T-helper 1 cell treated with Interleukin-12 subunit alpha and Interleukin-12 subunit beta and Interleukin-4 antibody, amounts not matched to agents 30 μg/mL and 1 μg/mL, for 36 hours (primary cell): ENCODE results near the gene FER.
"Not testable (repeated sequence)": the region's sequence is repeated elsewhere in the genome, so short reads cannot be mapped to it uniquely, and the experiment has no call there.

Experiments used
- H3K27ac Mint-ChIP-seq: one replicate; pipeline ENCODE4 v1.8.0; 2021; ENCODE audit warnings: mild to moderate bottlenecking, mixed read lengths
- H3K27me3 Mint-ChIP-seq: one replicate; pipeline ENCODE4 v1.8.0; 2021; ENCODE audit warnings: low read depth, mixed read lengths
- H3K36me3 Mint-ChIP-seq: one replicate; pipeline ENCODE4 v1.8.0; 2021; ENCODE audit warnings: low read depth, mixed read lengths
- H3K4me1 Mint-ChIP-seq: one replicate; pipeline ENCODE4 v1.8.0; 2021; ENCODE audit warnings: low read depth, mixed read lengths
- H3K4me3 Mint-ChIP-seq: one replicate; pipeline ENCODE4 v1.8.0; 2021; ENCODE audit warnings: mild to moderate bottlenecking, moderate library complexity, mixed read lengths
- H3K9me3 Mint-ChIP-seq: one replicate; pipeline ENCODE4 v1.8.0; 2021; ENCODE audit warnings: mixed read lengths

Gene FER

DNA sequence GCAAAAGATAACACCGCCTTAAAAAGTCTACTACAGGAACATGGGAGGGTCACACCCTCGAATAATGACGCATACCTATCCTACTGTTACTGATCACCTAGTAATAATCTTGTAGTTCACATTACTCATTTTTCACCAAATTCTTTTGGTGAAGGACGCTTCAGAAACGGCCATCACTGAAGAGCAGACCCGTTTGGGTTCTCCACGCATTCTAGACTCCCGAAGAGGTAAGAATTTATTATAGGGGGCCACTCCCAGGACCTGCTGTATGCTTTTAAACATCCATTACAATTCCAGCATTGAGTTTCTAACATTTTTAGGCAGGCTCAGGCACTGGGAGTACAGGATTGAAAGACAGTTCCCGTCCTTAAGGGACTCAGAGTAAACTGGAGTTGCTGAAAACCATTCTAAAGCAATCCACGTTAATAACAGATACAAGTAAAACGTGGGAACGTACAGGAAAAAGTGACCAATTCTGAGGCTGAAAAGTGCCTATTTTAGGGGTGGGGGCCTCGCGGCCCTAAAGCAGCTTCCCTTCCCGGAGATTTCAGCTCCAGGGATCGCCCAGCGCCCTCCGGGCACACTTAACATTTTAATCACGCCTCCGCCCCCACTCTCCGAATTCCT is at the start of gene FER:
Gene FER (plus strand): TSS at position 124 of the 627 bp plus-strand sequence. CDS start 50,286 bp downstream, outside the sequence.
- Mint-ChIP-seq H3K27ac (peak within 1 kb of the TSS; percentile 73), H3K9me3 (no peaks in the 10 kb centered on the region), H3K27me3 (peaks cover 62% of the 10 kb centered on the region), H3K4me1 (peaks cover 8% of the 10 kb centered on the region), H3K36me3 (peaks cover 5% of the 10 kb centered on the region), H3K4me3 (peak within 1 kb of the TSS; percentile 96)

DNA sequence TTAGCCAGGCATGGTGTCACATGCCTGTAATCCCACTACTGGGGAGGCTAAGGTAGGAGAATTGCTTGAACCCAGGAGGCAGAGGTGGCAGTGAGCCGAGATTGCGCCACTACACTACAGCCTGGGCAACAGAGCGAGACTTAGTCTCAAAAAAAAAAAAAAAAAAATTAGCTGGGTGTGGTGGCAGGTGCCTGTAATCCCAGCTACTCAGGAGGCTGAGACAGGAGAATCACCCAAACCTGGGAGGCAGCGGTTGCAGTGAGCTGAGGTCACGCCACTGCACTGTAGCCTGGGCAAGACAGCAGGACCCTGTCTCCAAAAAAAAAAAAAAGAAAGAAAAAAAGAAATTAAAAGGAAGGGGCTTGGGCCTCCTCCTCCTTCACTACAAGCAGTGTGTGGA is 47.3 kb upstream of the FER start:
- H3K27me3 Mint-ChIP-seq, H3K9me3 Mint-ChIP-seq, H3K27ac Mint-ChIP-seq, H3K4me1 Mint-ChIP-seq, H3K4me3 Mint-ChIP-seq, H3K36me3 Mint-ChIP-seq: not testable (repeated sequence)

DNA sequence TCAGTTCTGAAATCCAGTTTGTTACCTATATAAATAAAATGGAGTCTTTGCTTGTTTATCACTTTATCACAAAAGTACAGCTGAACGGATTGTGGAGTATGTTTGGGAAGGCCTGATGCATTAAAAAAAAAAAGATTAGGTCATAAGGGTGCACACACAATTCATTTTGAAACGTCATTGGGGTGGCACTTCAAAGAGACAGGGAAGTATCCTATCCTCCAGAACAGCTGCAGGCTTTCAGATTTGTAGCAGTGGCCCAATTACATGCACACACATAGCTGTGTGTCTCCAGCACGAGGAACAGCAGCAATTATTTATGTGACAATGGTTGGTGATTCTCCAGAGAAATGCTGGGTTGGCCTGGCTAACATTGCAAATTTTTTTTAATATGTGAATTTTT is 46.8 kb upstream of the FER start:
- Mint-ChIP-seq H3K4me1 (no peaks in the 10 kb centered on the region), H3K27ac (no peak overlapping the region), H3K27me3 (peaks cover 9% of the 10 kb centered on the region), H3K36me3 (no peaks in the 10 kb centered on the region), H3K9me3 (no peaks in the 10 kb centered on the region), H3K4me3 (no peak overlapping the region)

DNA sequence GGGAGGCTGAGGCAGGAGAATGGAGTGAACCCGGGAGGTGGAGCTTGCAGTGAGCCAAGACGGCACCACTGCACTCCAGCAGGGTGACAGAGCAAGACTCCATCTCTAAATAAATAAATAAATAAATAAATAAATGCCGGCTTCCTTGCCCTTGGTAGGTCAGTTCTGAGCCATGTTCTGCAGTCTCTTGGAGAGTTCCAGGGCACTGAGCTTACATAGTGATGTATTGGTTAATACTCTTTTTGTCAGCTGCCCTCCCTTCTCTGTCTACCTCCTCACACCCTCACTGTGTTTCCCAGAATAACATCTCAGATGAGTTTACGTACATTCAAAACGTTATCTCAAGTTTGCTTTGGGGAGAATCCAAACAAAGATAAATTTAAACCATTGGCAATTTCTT is 45.2 kb upstream of the FER start:
- H3K4me3 Mint-ChIP-seq, result no peak overlapping the region
- H3K27ac Mint-ChIP-seq, result no peak overlapping the region
- peaks cover 2% of the 10 kb centered on the region for H3K27me3 Mint-ChIP-seq
- no peaks in the 10 kb centered on the region for H3K4me1 Mint-ChIP-seq
- no peaks in the 10 kb centered on the region for H3K36me3 Mint-ChIP-seq
- no peaks in the 10 kb centered on the region for H3K9me3 Mint-ChIP-seq

DNA sequence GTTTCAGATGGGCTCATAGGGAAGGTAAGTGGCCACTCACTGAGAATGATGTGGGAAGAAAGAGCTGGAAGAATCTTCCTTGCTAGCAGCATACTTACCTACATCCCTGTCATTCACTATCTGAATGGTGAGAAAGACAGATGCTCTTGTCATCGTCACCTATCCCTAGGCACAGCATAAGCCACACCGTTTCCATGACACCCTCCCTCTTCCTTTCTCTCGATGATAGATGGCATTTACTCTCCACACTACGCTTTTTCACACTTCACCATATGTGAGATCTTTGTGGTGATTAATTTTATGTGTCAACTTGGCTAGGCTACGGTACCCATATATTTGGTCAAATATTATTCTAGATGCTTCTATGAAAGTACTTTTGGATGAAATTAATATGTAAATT is 44.4 kb upstream of the FER start:
- Mint-ChIP-seq H3K4me1 (no peaks in the 10 kb centered on the region), H3K27me3 (no peaks in the 10 kb centered on the region), H3K36me3 (no peaks in the 10 kb centered on the region), H3K4me3 (no peak overlapping the region), H3K9me3 (no peaks in the 10 kb centered on the region), H3K27ac (no peak overlapping the region)

DNA sequence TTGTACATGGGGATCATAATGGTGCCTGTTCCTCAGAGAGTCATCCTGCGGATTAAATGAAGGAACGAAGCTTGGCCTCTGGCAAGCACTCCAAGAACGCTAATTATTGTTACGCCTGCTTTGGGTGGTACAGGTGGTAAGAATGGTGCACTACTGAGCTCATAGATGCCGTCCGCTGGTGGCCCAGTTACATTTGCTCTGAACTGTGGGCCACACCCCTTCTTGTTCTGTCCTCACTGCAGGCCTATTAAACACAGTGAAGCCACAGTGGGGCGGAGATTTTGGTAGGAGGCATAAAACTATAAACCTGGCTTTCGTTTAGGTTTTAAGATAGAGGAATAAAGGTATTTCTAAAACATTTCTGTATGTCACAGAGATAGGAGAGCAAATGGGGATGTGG is 40.6 kb upstream of the FER start:
- Mint-ChIP-seq H3K27me3 (peaks cover 7% of the 10 kb centered on the region), H3K9me3 (no peaks in the 10 kb centered on the region), H3K27ac (no peak overlapping the region), H3K36me3 (no peaks in the 10 kb centered on the region), H3K4me3 (no peak overlapping the region), H3K4me1 (no peaks in the 10 kb centered on the region)

DNA sequence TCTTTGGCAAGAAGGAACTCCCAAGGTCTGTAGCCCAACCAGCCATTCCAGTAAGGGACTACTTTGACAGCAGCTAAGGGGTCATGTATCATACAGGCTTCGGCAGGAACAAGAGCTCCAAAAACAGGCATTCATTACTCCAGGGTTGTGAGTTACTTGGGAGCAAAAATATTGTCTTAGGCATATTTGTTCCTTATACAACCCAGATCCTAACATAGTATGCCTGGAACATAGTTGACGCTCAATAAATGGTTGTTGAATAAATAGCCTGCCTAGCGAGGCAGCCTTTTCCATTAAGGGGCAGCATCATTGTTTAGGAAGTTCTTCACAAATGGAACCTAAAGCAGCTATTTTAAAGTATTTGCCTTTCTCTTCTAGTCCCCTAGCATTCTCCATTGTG is 35.8 kb upstream of the FER start:
- no peaks in the 10 kb centered on the region for H3K36me3 Mint-ChIP-seq

DNA sequence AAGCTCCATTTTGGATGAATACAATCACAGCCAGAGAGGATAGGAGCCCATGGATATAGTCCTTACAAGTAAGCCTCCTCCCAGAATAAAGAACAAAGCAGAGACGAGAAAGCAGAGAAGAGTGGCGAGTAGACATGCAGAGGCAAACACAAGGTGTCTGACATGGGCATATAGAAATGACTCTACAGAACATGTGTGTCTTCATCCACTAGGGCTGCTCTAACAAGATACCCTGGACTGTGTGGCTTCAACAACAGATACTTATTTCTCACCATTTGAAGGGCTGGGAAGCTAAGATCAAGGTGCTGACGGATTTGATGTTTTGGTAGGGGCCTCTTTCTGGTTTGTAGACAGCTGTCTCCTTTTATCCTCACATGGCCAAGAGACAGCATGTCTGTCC is 32.3 kb upstream of the FER start:
- H3K36me3 Mint-ChIP-seq, result no peaks in the 10 kb centered on the region
- H3K4me1 Mint-ChIP-seq, result peaks cover 2% of the 10 kb centered on the region
- no peak overlapping the region for H3K27ac Mint-ChIP-seq
- no peak overlapping the region for H3K4me3 Mint-ChIP-seq
- H3K9me3 Mint-ChIP-seq, result no peaks in the 10 kb centered on the region
- peaks cover 36% of the 10 kb centered on the region for H3K27me3 Mint-ChIP-seq

More for the DNA sequence above, 35.8 kb upstream of the FER start:
- peaks cover 26% of the 10 kb centered on the region for H3K27me3 Mint-ChIP-seq
- no peak overlapping the region for H3K27ac Mint-ChIP-seq
- no peaks in the 10 kb centered on the region for H3K9me3 Mint-ChIP-seq
- H3K4me3 Mint-ChIP-seq, result no peak overlapping the region
- no peaks in the 10 kb centered on the region for H3K4me1 Mint-ChIP-seq

GRCh38 chr5:108720391-108720790 is 27.3 kb upstream of the FER start:
- Mint-ChIP-seq H3K27ac (no peak overlapping the region), H3K36me3 (no peaks in the 10 kb centered on the region), H3K4me3 (no peak overlapping the region), H3K4me1 (peaks cover 2% of the 10 kb centered on the region), H3K9me3 (no peaks in the 10 kb centered on the region), H3K27me3 (peaks cover 44% of the 10 kb centered on the region)

DNA sequence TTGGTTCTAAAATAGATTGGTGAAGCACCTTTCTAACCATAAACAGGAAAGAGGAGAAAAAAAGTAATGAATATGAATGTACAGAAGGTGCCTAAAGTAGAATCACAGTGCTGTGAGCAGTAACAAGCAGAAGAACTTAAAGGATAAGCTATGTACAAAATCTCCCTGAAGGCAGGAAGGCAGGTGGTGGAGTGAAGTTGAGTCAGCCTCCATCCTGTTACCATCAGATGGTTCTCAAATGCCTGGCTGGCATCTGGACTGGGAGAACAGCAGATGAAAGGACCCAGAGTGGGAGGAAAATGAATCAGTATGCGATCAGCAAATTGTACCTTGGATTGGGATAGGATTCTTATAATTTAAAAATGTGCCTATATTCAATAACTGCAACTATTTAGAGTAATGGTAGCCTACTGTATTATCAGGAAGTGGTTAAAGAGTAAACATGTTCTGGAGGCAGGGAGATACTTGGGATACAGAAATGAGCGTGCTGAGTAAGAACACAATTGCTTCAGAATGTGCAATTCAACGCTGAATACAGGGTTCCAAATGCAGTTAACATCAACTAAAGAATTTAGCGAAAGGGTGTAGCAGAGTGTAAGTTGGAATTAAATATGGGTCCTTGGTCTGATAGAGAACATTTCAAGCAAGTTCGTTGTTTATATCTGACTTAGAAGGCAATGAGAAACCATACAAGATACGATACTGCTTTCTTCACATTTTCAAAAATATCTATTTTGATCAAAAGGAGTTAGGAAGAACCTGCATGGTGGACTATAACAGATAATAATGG is 21.1 kb upstream of the FER start:
- Mint-ChIP-seq H3K9me3 (no peaks in the 10 kb centered on the region), H3K36me3 (peaks cover 3% of the 10 kb centered on the region), H3K27ac (no peak overlapping the region), H3K4me3 (peak overlapping the region; percentile 57), H3K4me1 (peaks cover 15% of the 10 kb centered on the region), H3K27me3 (peaks cover 72% of the 10 kb centered on the region)

DNA sequence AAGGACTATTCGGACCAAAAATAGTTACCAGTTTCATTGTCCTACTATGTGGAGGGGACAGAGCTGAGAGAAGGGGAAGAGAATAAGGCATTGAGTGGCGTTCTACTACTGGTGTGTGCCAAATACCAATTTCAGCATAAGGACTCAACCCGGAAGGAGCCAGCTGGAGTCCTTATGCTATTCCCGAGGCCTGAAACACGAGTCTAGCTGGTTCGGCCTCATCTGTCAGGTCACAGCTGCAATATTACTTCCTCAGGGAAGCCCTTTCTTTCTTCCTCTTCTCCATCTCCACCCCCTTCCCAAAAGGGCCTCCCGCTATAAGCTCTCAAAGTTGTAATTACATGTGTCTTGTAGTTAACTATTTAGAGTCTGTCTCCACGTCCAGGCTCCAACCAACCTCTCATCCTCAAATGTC is 20.5 kb upstream of the FER start:
- H3K27me3 Mint-ChIP-seq, result peaks cover 70% of the 10 kb centered on the region

GRCh38 chr5:108727651-108728565 is 19.8 kb upstream of the FER start:
- Mint-ChIP-seq H3K4me1 (peaks cover 15% of the 10 kb centered on the region), H3K4me3 (peak overlapping the region; percentile 65), H3K9me3 (no peaks in the 10 kb centered on the region), H3K36me3 (peaks cover 3% of the 10 kb centered on the region), H3K27me3 (peaks cover 74% of the 10 kb centered on the region), H3K27ac (peak overlapping the region; percentile 0)

More for the DNA sequence above, 20.5 kb upstream of the FER start:
- peaks cover 15% of the 10 kb centered on the region for H3K4me1 Mint-ChIP-seq
- peaks cover 3% of the 10 kb centered on the region for H3K36me3 Mint-ChIP-seq
- no peaks in the 10 kb centered on the region for H3K9me3 Mint-ChIP-seq
- peak overlapping the region; percentile 65 for H3K4me3 Mint-ChIP-seq
- no peak overlapping the region for H3K27ac Mint-ChIP-seq

DNA sequence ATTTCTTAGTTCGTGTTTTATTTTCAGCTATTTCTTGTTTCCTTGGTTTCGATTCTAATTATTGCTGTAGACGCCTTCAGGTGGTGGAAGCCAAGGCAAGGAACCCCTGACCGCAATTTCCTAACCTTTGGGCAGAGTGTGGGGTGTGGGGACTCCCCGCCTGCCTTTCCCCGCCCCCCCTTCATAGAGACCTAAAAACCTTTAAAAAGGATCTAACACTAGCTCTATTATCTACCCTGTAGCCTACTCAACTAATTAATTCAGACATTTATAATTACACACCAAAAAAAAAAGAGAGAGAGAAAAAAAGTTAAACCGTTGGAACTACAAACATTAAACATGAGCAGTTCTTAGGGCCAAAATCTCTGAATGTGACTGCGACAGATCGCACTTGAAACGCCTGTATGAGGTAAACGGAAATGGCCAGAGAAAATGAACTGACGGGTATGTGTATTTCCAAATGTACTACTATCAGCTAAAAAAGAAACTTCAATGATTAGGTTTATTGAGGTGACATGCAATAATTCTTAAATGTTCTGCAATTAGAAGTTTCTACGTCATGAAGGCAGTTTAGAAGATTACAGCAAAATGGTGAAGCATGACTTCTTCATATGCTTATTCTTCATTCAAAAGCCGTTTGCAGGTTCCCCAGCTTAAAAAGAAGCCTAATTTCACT is 19.0 kb upstream of the FER start:
- Mint-ChIP-seq H3K27me3 (peaks cover 72% of the 10 kb centered on the region), H3K4me1 (peaks cover 15% of the 10 kb centered on the region)

GRCh38 chr5:108729242-108729615 is 18.5 kb upstream of the FER start:
- no peak overlapping the region for H3K4me3 Mint-ChIP-seq
- H3K27me3 Mint-ChIP-seq, result peaks cover 74% of the 10 kb centered on the region

More for the DNA sequence above, 19.0 kb upstream of the FER start:
- Mint-ChIP-seq H3K9me3 (no peaks in the 10 kb centered on the region), H3K36me3 (peaks cover 3% of the 10 kb centered on the region), H3K4me3 (peak overlapping the region; percentile 65), H3K27ac (peak overlapping the region; percentile 0)

More at GRCh38 chr5:108729242-108729615, 18.5 kb upstream of the FER start:
- Mint-ChIP-seq H3K9me3 (no peaks in the 10 kb centered on the region), H3K36me3 (peaks cover 3% of the 10 kb centered on the region), H3K4me1 (peaks cover 15% of the 10 kb centered on the region), H3K27ac (no peak overlapping the region)
